ENCODE measurements around the gene CSK.

CSK gene

DNA sequence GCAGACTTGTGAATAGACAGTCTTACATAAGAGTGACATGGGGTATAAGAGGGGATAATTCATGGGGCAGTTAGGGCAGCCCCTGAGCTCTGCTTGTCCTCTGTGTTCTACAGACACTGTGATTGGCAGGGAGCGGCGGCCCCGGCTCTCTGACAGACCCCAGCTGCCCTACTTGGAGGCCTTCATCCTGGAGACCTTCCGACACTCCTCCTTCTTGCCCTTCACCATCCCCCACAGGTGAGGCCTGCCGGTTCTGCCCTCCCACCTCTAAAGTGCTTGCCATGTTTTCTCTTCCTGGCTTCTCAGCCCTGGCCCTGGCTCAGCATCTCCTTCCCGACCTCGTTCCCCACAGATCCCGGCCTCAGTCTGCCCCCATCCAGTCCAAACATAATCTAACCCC is 29.9 kb upstream of the CSK start:
- no peaks in the 10 kb centered on the region for H3K9me3 ChIP-seq (replicated peaks; ENCODE audit: insufficient read depth, low read length)
- TF ChIP-seq, protein P1, sequence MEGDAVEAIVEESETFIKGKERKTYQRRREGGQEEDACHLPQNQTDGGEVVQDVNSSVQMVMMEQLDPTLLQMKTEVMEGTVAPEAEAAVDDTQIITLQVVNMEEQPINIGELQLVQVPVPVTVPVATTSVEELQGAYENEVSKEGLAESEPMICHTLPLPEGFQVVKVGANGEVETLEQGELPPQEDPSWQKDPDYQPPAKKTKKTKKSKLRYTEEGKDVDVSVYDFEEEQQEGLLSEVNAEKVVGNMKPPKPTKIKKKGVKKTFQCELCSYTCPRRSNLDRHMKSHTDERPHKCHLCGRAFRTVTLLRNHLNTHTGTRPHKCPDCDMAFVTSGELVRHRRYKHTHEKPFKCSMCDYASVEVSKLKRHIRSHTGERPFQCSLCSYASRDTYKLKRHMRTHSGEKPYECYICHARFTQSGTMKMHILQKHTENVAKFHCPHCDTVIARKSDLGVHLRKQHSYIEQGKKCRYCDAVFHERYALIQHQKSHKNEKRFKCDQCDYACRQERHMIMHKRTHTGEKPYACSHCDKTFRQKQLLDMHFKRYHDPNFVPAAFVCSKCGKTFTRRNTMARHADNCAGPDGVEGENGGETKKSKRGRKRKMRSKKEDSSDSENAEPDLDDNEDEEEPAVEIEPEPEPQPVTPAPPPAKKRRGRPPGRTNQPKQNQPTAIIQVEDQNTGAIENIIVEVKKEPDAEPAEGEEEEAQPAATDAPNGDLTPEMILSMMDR (IDR thresholded peaks at IDR 0.05; ENCODE audit: low read length), result no peak
- TF ChIP-seq EZH2phosphoT487 (IDR thresholded peaks at IDR 0.05; ENCODE audit: low read length) (no peak), EZH2 (optimal IDR thresholded peaks at IDR 0.05; ENCODE audit: low read depth, low read length) (no peak)

DNA sequence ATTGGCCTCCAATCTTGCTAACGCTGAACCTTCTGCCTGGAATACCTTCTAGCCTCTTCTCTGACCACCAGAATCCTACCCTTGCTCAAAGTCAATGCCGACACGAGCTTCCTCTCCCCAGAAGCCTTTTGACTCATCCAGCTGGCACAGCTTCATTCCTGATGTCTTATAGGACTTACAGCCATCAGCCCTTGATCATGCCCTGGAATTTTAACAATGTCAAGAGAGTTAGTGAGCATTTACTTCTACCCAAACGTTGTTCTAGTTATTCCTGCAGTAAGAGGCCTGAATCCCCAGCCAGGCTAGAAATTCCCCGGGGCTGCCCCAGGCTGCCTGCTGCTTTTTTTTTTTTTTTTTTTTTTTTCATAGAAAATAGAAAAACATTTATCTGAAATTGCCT is 29.3 kb upstream of the CSK start:
- Histone ChIP-seq H3K9ac (ENCODE audit: low read length) (no peak overlapping the region), H3K27ac (ENCODE audit: low read length) (no peak overlapping the region), H2AFZ (ENCODE audit: low read length) (no peak overlapping the region), H3K9me2 (replicated peaks; ENCODE audit: insufficient read depth, low read length) (no peaks in the 10 kb centered on the region), H3K4me1 (ENCODE audit: low read length) (no peaks in the 10 kb centered on the region), H3K36me3 (replicated peaks; ENCODE audit: insufficient read depth, low read length) (no peaks in the 10 kb centered on the region), H3F3A (ENCODE audit: insufficient read depth, low read length) (no peaks in the 10 kb centered on the region), H4K20me1 (ENCODE audit: insufficient read depth, low read length) (no peaks in the 10 kb centered on the region), H3K4me3 (ENCODE audit: low read length) (no peak overlapping the region), H3K27me3 (replicated peaks; ENCODE audit: insufficient read depth, low read length) (no peaks in the 10 kb centered on the region; the same call in 1 of the 2 replicates), H3K79me2 (ENCODE audit: low read length) (no peaks in the 10 kb centered on the region), H3K4me2 (ENCODE audit: low read depth, low read length) (no peak overlapping the region), H3K9me3 (replicated peaks; ENCODE audit: insufficient read depth, low read length) (no peaks in the 10 kb centered on the region)
- DNase-seq, result no peak
- TF ChIP-seq, protein P1 (IDR thresholded peaks at IDR 0.05; ENCODE audit: low read length), result no peak
- TF ChIP-seq EZH2phosphoT487 (IDR thresholded peaks at IDR 0.05; ENCODE audit: low read length) (no peak), EZH2 (optimal IDR thresholded peaks at IDR 0.05; ENCODE audit: low read depth, low read length) (no peak)

More for the DNA sequence above, 29.9 kb upstream of the CSK start:
- H3K79me2 ChIP-seq (ENCODE audit: low read length), result no peaks in the 10 kb centered on the region
- H2AFZ ChIP-seq (ENCODE audit: low read length), result no peak overlapping the region
- H3K4me2 ChIP-seq (ENCODE audit: low read depth, low read length), result no peak overlapping the region
- DNase-seq, result no peak
- H3K9ac ChIP-seq (ENCODE audit: low read length), result no peak overlapping the region
- no peaks in the 10 kb centered on the region; the same call in 1 of the 2 replicates for H3K27me3 ChIP-seq (replicated peaks; ENCODE audit: insufficient read depth, low read length)
- no peaks in the 10 kb centered on the region for H3K9me2 ChIP-seq (replicated peaks; ENCODE audit: insufficient read depth, low read length)
- H3K4me3 ChIP-seq (ENCODE audit: low read length), result no peak overlapping the region
- no peaks in the 10 kb centered on the region for H4K20me1 ChIP-seq (ENCODE audit: insufficient read depth, low read length)
- no peaks in the 10 kb centered on the region for H3K36me3 ChIP-seq (replicated peaks; ENCODE audit: insufficient read depth, low read length)
- no peak overlapping the region for H3K27ac ChIP-seq (ENCODE audit: low read length)
- H3K4me1 ChIP-seq (ENCODE audit: low read length), result no peaks in the 10 kb centered on the region
- H3F3A ChIP-seq (ENCODE audit: insufficient read depth, low read length), result no peaks in the 10 kb centered on the region

DNA sequence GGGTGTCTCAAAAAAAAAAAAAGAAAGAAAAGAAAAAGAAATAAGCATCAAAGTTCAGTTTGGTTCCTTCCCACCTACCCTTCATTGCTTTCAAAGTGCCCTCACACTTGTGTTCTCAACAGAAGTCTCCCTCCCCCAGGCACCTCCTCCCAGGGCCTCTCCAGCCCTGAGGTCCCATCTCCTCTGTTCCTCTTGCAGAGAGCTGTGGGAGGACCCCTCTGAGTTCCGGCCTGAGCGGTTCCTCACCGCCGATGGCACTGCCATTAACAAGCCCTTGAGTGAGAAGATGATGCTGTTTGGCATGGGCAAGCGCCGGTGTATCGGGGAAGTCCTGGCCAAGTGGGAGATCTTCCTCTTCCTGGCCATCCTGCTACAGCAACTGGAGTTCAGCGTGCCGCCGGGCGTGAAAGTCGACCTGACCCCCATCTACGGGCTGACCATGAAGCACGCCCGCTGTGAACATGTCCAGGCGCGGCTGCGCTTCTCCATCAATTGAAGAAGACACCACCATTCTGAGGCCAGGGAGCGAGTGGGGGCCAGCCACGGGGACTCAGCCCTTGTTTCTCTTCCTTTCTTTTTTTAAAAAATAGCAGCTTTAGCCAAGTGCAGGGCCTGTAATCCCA is 27.2 kb upstream of the CSK start:
- no peaks in the 10 kb centered on the region for H3K79me2 ChIP-seq (ENCODE audit: low read length)
- no peaks in the 10 kb centered on the region for H3K36me3 ChIP-seq (replicated peaks; ENCODE audit: insufficient read depth, low read length)
- H3K27me3 ChIP-seq (replicated peaks; ENCODE audit: insufficient read depth, low read length), result peaks cover 8% of the 10 kb centered on the region
- no peaks in the 10 kb centered on the region for H4K20me1 ChIP-seq (ENCODE audit: insufficient read depth, low read length)
- H3K4me1 ChIP-seq (ENCODE audit: low read length), result no peaks in the 10 kb centered on the region
- TF ChIP-seq EZH2 (optimal IDR thresholded peaks at IDR 0.05; ENCODE audit: low read depth, low read length), result no peak
- H3K9me2 ChIP-seq (replicated peaks; ENCODE audit: insufficient read depth, low read length), result no peaks in the 10 kb centered on the region
- no peak overlapping the region for H2AFZ ChIP-seq (ENCODE audit: low read length)
- DNase-seq, result no peak
- no peak overlapping the region for H3K4me2 ChIP-seq (ENCODE audit: low read depth, low read length)
- H3K9ac ChIP-seq (ENCODE audit: low read length), result no peak overlapping the region
- H3F3A ChIP-seq (ENCODE audit: insufficient read depth, low read length), result no peaks in the 10 kb centered on the region
- no peak overlapping the region for H3K27ac ChIP-seq (ENCODE audit: low read length)
- H3K9me3 ChIP-seq (replicated peaks; ENCODE audit: insufficient read depth, low read length), result no peaks in the 10 kb centered on the region
- no peak overlapping the region for H3K4me3 ChIP-seq (ENCODE audit: low read length)

DNA sequence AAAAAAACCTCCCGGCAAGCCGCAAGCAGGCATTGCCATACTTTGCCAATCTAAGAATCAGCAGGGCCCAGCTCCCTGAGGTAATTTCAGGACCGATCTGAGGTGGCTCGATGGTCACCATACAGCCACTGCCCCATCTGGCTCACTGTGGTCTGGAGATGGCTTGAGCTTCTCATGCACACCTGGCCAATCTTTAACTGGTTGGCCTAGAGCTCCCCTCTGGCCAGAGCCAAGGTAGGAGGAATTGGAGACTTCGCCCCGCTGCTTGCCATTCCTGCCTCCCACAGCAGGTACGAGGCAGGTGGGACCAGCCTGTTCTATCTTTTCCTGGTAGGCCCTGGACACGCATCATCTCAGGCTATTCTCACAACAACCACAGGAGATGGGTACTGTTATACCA is 23.1 kb upstream of the CSK start:
- Histone ChIP-seq H3K4me2 (ENCODE audit: low read depth, low read length) (no peak overlapping the region), H3K79me2 (ENCODE audit: low read length) (no peaks in the 10 kb centered on the region), H3K9me3 (replicated peaks; ENCODE audit: insufficient read depth, low read length) (no peaks in the 10 kb centered on the region), H3K4me3 (ENCODE audit: low read length) (no peak overlapping the region), H3K4me1 (ENCODE audit: low read length) (no peaks in the 10 kb centered on the region), H3K9ac (ENCODE audit: low read length) (no peak overlapping the region), H3K27me3 (replicated peaks; ENCODE audit: insufficient read depth, low read length) (peaks cover 8% of the 10 kb centered on the region), H2AFZ (ENCODE audit: low read length) (no peak overlapping the region), H4K20me1 (ENCODE audit: insufficient read depth, low read length) (no peaks in the 10 kb centered on the region), H3F3A (ENCODE audit: insufficient read depth, low read length) (no peaks in the 10 kb centered on the region), H3K27ac (ENCODE audit: low read length) (no peak overlapping the region), H3K36me3 (replicated peaks; ENCODE audit: insufficient read depth, low read length) (no peaks in the 10 kb centered on the region), H3K9me2 (replicated peaks; ENCODE audit: insufficient read depth, low read length) (no peaks in the 10 kb centered on the region)
- TF ChIP-seq EZH2phosphoT487 (IDR thresholded peaks at IDR 0.05; ENCODE audit: low read length) (no peak), EZH2 (optimal IDR thresholded peaks at IDR 0.05; ENCODE audit: low read depth, low read length) (no peak)
- TF ChIP-seq, protein P1 (IDR thresholded peaks at IDR 0.05; ENCODE audit: low read length), result no peak
- no peak for DNase-seq
